ENCODE data around the gene WDR72.
"Not testable (repeated sequence)": the region's sequence is repeated elsewhere in the genome, so short reads cannot be mapped to it uniquely, and the experiment has no call there.

WDR72 gene

DNA sequence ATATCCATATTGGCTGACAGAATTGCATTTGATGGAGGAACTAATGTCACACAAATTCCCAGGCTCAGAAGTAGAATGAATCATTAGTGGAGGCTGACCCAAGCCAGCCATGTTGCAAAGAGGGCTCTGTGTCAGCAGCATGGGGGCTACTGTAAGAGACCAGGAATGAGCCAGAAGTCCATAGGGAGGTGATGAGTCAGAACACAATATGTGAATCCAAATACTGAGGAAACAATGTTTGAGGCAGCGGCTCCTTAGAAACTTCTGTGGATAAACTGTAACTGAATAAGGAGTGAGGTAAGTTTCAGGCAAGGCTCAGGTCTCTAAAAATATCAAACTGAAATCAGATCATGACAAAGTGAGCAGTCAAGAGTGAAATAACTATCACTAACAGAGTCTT is 170.7 kb downstream of the WDR72 start:
- no peak for DNase-seq

DNA sequence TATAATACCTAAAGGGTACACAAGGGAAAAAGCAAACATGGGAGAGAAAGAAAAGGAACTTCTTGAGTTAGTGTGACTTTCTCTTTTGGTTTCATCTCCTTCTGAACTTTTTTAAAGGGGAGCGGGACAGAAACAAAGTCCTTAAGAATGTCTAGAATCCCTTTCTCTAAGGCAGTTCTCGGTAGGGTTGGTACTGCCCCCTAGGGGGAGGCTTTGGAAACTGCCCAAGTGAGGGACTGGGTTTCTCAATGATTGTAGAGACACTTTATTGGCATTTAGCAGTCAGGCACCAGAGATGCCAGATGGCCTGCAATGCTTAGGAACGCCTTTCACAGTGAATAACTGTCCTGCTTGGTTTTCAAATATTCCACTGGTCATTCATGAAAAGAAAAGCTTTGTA is 172.7 kb downstream of the WDR72 start:
- peak; percentile 70 for DNase-seq

DNA sequence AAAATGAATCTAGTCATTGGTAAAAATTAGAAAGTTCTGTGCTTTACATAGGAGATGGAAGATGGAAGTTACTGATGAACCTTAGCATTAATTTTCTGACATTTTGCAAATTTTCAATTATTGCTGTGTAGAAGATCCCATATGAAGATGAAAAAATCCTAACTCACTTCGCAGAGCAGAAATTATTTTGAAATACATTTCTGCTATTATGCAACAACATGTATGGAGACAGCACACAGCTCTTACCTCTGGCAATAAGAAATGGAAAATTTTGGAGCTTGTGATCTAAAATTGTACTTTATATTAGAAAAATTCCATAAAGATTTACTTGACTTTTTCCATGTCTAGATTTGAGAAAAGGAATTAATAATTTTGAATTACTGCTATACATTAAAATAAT is 177.9 kb downstream of the WDR72 start:
- DNase-seq: no peak

DNA sequence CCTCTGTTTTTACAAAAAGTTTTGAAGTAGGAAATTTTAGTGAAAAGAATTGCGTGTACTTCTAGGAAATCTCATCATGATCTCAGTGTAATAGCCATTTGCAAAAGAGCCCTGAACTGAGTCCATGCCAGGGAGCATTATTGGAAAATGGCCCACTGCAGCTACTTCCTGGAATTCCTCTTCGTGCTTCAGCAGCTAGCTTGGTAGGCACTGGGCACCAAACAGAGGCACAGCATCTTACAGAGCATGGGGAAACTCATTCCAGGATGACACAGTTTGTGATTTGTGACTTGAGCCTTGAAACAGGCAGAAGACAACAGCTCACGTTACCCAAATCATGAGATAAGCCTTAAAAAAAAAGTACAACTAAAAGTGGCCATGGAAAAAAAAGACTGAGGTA is 179.1 kb downstream of the WDR72 start:
- no peak for DNase-seq

DNA sequence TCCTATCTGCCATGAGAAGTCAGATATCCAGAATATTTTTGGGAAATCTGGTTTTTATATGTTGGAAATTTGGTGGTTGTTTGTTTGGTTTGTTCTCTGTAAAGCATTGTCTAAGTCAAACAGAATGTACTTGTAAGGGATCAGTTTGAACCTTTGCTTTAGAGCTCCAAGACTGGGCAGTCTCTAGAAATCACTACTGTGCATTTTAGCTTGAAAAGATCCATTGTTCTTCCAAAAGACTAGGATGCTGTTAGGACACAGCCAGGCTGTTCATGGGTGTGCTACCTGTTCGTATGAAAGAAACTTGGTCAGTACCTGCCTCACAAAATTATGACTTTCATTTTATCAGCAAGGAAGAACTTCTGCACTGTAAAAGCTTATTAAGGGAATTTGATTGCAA is 182.6 kb downstream of the WDR72 start:
- DNase-seq: no peak

DNA sequence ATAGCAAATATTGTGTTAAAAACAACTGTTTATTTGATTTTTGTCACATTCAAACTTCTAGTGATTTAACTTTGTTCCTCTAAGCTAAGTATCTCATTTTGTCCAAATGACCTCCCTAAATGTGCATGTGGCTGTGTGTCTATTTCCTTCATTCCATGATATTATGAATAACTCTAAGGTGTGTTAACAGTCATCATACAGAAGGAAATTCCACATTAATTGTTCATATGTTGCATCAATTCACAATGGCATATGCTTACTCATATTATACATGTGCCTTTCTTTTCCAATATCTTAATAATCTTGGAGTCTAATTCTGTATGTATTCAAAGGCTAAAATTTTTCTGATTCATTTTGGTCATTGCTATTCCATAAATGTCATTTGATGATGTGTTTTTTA is 186.4 kb downstream of the WDR72 start:
- DNase-seq: no peak

DNA sequence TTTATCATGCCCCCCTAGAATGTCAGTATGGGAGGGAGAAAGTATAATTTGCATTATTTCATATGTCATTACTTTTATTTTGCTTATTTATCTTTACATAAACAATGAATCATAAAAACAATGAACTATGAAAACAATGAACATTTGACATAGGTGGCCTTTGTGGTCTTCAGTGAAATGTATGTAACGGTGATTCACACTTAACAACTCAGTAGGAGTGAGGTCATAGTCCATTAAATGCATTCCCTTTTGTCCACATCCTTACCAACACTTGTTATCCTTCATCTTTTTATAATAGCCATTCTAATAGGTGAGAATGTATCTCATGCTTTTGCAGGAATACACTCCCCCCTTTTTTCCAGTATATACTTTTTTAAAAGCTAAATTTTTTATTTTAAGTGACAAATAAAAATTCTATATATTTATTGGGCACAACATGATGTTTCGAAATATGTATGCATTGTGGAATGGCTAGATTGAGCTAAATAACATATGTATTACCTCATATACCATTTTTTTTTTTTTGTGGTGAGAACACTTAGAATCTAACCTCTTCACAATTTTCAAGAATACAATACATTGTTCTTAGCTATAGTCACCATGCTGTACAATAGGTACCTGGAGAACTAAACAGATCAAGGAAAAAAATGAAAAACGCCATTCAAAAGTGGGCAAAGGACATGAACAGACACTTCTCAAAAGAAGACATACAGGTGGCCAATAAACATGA is 189.5 kb downstream of the WDR72 start:
- no peak for DNase-seq

DNA sequence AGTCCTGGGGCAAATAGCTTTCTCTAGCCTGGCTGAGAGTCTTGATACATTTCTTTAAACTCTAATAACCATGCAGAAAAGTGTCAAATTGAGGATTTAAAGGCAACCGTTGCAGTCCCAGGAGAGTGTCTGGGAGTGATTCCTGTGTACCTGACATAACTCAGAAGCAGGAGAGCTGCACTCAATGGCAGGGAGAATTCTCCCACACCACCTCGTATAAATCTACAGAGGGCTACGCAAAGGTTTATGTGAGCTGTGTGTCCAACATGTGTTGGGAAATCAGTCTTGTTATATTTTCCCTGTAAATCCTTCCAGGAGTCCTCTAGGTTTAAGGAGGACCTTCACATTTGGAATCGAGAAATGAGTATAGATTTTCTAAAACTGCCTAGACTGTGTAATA is 192.6 kb downstream of the WDR72 start:
- DNase-seq: no peak

DNA sequence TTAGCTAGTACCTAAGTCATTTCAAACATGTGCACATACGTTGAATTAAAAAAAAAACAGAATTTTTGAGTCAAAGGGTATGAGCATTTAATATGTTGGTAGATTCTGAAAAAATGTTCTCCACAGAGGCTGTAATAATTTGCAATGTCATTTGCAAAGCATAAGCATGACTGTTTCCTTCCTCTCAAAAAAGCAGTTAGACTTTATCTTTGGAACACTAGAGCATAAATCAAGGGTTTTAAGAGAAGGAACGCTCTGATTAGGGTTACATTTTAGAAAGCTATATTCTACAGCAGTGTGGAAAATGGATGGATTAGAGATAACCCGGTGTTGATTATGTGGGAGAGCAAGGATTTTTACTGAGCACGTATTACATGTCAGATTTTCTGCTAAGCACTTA is 193.7 kb downstream of the WDR72 start:
- no peak for DNase-seq

DNA sequence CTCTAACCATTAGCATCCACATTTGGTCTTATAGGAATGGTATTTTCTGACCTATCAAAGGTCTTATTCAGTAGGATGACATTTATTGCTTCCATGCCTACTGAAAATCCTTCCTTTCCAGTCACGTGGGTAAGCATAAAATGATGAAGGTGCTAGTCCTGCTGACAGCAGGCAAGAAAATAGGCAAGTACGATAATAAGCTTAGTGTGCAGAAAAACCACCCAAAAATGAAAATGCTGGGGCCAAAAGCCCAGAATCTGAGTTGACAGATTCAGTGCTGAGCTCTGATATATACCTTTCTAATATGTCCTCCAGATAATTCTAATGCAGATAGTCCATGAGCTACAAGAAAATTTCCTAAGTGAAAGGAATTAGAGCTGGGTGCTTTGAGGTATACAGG is 194.8 kb downstream of the WDR72 start:
- no peak for DNase-seq

DNA sequence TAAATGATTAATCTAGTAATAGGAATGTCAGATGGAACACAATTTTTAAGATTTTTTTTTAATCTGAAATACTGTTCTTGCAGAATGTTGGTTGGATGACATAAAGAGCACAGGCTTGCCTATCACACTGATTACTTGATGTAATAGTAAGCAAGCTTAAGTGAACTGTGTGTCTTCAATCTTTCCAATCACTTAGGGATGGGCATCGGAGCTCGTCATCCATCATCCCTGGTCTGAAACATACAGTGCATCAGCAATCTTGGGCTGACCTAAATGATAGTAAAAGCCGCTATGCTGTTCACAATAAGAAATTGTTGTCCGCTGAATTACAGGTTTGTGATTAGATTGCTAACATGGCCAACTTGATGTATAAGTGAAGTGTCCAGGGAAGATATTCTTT is 195.8 kb downstream of the WDR72 start:
- no peak for DNase-seq

DNA sequence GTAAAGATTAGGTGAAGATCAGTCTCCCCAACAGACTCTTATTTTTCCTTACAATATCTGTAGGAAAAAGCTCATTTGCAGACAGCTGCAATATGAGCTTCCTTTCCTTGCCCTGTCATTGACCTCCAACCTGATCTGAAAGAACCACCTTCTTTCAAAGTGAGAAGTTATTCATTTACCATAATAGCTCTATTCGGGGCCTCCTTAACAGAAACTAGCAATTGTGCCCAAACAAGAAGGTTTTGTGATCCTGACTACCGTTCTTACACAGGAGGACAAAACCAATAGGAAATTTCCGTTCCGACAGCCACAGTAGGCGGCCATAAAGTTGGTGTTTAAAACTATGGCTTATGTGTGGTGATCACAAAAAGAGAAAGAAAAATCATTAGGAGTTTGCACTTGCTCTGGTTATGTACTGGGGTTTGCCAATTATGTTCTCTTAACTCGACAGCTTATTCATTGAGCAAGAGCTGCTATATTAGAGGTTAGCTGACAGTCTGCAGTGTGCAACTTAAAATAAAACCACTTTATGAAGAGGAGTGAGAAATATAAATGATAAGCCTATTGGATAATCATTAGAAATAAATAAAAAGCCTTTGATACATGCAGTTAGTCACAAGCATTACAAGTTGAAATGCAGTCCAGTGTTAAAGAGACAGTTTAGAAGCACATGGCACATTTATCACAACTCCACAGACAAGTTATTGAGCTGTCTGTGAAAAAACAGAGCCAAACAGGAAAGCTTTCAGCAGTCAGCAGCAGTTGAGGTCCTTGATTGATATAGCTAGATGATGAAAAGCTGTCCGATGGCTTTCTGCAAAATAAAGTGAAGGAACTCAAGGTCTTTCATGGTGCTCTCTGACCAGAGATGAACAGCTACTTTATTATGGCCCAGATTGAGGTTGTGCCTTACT is 199.8 kb downstream of the WDR72 start:
- no peak for DNase-seq

DNA sequence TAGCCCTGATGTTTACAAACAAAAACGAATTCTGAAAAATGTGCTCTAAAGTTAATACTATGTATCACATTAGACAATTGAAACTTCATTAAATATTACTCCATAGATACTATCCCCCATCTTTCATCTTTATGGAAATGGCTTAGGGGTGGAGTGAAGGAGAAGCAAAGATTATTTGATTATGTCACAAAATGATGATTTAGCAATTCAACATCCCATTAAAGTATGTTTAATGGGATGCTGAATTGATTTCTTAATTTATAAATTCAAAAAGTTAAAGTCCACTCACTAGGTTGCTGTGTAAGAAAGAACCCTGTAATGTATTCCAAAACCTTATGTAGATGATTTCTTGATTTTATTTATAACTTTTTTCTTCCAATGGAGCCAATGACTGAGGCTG is 201.1 kb downstream of the WDR72 start:
- DNase-seq: no peak

DNA sequence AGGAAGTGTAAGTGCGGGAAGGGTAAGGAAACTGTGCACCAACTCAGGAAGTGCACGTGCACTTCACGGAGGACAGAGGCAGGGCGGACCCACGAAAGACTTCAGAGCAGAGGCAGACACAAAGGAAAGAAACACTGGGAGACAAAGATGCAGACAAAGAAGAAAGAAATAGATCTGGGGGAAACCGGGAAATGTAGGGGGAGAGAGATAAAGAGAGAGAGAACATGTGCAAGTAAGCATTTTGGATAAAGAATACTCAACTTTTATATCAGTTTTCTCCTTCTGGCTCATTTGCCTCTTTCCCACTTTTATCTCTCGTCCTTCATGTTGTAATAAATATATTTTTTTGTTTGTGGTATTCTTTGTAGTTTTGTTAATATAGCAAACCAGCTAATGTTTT is 204.2 kb downstream of the WDR72 start:
- DNase-seq: no peak

DNA sequence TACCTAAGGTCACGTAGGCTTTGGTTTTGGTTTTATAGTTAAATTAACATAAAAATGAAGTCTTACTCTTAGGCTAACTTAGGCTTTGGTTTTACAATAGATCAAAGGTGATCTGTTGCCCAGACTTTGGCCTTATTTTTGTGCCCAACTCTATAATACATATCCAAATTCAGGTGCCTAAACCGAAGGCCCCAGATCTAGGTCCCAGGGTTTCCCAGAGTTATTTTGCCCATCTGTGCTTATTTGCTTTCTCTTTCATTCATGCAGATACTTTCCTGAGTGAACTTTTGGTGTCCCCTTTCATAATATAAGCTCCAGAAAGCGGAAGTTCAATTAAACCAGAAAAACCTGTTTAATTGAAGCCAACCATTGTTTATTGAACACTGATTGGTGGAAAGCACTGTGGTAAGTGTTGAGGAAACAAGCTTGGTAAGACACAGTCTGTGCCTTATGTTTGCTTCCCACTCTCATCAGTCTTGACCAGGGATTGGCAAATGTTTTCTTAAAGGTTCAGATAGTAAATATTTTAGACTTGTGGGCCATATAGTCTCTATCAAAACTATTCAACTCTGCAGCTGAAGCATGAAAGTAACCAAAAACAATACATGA is 209.7 kb downstream of the WDR72 start:
- peak; percentile 47 for DNase-seq

DNA sequence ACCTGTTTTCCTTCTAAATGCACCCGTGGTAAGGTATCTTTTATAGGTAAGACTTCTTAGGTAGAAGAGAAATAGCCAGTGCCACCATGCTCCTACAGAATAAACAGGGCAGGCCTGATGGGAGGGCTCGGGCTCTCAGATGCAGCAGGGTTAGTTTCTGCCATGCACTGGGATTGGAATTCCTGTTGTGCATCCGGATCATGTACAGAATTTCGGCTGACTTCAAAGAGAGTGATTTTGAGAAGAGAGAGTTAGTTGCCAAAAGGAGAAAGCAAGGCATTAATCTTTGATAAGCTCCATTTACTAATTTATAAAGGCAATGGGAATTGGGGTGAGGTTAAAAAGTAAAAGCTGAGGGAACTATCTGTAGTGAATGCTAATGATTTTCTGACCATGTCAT is 211.2 kb downstream of the WDR72 start:
- DNase-seq: no peak

DNA sequence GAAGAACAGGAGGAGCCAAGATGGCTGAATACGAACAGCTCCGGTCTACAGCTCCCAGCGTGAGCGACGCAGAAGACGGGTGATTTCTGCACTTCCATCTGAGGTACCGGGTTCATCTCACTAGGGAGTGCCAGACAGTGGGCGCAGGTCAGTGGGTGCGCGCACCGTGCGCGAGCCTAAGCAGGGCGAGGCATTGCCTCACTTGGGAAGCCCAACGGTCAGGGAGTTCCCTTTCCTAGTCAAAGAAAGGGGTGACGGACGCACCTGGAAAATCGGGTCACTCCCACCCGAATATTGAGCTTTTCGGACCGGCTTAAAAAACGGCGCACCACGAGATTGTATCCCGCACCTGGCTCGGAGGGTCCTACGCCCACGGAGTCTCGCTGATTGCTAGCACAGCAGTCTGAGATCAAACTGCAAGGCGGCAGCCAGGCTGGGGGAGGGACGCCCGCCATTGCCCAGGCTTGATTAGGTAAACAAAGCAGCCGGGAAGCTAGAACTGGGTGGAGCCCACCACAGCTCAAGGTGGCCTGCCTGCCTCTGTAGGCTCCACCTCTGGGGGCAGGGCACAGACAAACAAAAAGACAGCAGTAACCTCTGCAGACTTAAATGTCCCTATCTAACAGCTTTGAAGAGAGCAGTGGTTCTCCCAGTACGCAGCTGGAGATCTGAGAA is 218.7 kb downstream of the WDR72 start:
- DNase-seq: not testable (repeated sequence)

DNA sequence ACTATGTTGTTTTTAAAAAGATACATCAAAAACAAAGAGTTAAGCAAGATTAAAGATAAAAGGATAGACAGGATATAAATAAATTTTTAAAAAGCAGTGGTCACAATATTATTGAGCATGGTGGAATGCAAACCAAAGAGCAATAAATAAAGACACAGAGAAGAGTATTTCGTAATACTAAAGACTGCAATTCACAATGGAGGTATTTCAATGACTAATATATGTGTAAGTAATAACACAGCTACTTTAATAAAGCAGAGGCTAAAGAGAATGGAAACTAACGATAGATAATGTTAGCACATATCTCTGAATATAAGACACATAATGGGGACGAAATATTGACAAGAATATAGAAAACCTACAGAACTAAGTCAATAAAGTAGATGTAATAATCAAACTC is 219.6 kb downstream of the WDR72 start:
- DNase-seq: no peak

DNA sequence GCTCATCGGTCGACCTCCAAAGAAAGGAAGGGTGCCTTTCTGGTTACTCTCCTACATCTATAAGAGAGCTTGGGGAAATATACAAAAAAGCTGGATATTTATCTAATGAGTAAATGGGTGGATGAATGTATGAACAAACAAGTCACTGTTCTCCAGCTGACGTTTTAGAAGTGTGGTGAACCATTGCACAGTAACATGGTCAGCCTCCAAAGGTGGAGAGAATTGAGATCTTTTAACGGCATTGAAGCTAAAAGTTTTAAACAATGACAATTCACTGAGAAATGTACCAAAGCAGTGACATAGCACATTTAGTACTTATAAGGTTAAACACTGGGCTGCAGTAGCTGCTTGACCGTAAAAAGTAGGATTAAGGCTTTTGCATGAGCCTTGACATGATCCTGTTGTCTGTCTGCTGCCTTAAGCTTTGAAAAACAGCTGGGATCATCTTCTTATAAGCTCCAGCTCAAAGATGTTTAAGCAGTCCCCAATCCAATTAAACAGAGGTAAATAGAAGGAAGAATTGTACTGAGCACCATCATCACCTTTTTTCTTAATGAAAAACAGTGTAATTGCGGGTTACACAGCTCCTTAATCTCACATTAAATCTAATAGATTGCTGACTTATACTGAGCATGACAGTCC is 222.9 kb downstream of the WDR72 start:
- DNase-seq: no peak

DNA sequence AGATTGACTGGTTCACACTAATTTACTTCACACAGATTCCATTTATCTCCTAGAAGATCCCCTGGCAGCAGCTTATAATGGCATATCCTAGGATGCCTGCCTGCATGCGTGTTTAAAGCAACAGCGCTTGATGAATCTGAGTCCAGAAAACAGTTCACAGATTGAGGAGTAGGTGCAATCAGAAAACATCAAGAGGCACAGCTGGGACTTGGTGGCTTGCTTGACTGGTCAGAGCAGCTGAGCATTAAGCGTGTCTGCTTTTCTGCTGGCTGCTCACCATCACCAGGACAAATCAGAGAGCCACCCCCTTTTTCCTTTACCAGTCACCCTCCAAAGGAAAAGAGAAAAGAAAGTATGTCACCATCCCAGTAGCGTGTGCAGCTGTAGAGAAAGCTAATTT is 223.6 kb downstream of the WDR72 start:
- no peak for DNase-seq

DNA sequence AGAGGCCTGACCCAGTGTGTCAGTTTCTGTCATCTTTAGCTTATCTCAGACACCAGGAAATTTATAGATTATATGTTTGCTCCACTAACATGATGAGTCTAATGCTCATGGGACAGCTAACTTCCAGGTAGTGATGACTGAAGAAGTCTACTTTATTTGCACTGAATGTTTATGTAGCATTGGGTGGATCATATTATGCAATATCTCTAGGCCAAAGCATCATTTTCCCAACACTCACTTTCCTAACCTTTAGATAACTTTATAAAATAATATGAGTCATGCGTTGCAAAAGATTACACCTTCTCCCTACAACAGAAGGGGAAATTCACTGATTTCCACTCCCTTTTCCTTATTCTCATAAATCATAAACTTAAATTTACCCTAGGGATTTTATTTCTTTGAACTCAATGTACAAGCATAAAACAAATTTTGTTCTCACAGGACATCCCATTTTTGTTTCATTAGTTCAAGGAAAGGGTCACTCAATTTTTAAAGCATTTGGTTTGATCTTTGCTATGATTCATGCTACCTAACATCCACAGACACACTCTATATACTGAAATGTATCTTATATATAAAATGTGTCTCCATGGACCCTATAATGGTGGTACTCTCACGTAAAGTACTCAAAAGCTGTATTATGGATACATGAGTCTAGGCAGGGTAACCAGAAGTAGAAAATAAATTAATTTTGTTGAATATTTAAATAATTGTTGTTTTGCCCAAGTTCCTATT is 225.2 kb downstream of the WDR72 start:
- DNase-seq: no peak

DNA sequence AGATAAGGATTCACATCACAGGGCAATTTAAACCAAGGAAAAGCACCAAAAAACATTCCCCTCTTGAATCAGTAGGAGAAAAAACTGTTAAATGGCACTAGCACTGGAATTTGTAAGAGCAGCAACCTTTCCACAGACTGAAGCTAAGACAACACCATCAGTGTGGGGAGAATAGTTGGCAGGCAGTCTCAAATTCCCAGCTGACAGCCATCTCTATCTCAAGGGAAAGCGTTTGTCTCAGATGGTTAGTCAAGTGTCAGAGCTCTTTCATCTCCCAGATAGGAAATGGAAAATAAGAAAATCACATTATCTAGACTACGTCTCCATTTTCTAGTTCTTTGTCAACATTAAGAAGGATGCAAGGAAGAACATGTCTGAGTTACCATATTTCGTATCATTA is 228.7 kb downstream of the WDR72 start:
- DNase-seq: no peak
